HG02840 (cell line): ENCODE results near the gene MATCAP1.

Experiments used
- ATAC-seq: cut with Tn5 transposase; IDR thresholded peaks from one replicate; pipeline ENCODE4 v1.9.1; 2021; ENCODE audit warnings: mild to moderate bottlenecking, moderate library complexity, moderate number of reproducible peaks; ENCODE audit not compliant: unreplicated experiment, low FRiP score

The MATCAP1 gene

GRCh38 chr16:67191995-67192681 lies 8.4 kb upstream of the MATCAP1 start, which contains the start of gene E2F4:
TSS of gene E2F4 (plus strand) at chr16:67192155. CDS start at chr16:67192228, 73 bp downstream.
- peak; percentile 84 for ATAC-seq

- ATAC-seq = peak; percentile 10
These were observed 7.7 kb upstream of the MATCAP1 start for GRCh38 chr16:67191411-67191994.

- ATAC-seq = no peak
These were observed 7.0 kb upstream of the MATCAP1 start for GRCh38 chr16:67190448-67191399.

GRCh38 chr16:67190041-67190440 lies 6.3 kb upstream of the MATCAP1 start, which contains the start of gene EXOC3L1:
TSS of gene EXOC3L1 (minus strand) at chr16:67190136. CDS start at chr16:67189676, 460 bp downstream.
- ATAC-seq = no peak

- ATAC-seq = no peak
These were observed 5.0 kb upstream of the MATCAP1 start for GRCh38 chr16:67188798-67189197.

GRCh38 chr16:67188323-67188722 lies 4.6 kb upstream of the MATCAP1 start:
- ATAC-seq = no peak

GRCh38 chr16:67187175-67187890 lies 3.6 kb upstream of the MATCAP1 start:
- ATAC-seq = no peak

- ATAC-seq = no peak
These were observed 2.8 kb upstream of the MATCAP1 start for GRCh38 chr16:67186550-67186950.

GRCh38 chr16:67185651-67186134 lies 1.9 kb upstream of the MATCAP1 start:
- ATAC-seq = no peak

GRCh38 chr16:67184995-67185650 lies 1.4 kb upstream of the MATCAP1 start:
- ATAC-seq = no peak

GRCh38 chr16:67184453-67184994 lies 761 bp upstream of the MATCAP1 start:
- ATAC-seq = peak; percentile 3

GRCh38 chr16:67183284-67183626 lies 508 bp downstream of the MATCAP1 start:
- ATAC-seq = peak; percentile 3

GRCh38 chr16:67182288-67182687 lies 1.5 kb downstream of the MATCAP1 start:
- ATAC-seq = no peak

- ATAC-seq = no peak
These were observed 2.4 kb downstream of the MATCAP1 start for GRCh38 chr16:67181346-67181745.

GRCh38 chr16:67180166-67180565 lies 3.6 kb downstream of the MATCAP1 start:
- no peak for ATAC-seq

- ATAC-seq = no peak
These were observed 4.2 kb downstream of the MATCAP1 start for GRCh38 chr16:67179421-67180080.

GRCh38 chr16:67177743-67178699 lies 5.7 kb downstream of the MATCAP1 start:
- ATAC-seq = no peak

GRCh38 chr16:67176662-67177061 lies 7.1 kb downstream of the MATCAP1 start:
- ATAC-seq = no peak
